SIG-M5 treated with dmso at 0.1 percent for 504 hours (cell line): ENCODE data around the gene CARNS1.
"Not testable (repeated sequence)": the region's sequence is repeated elsewhere in the genome, so short reads cannot be mapped to it uniquely, and the experiment has no call there.

Source experiments
- DNase-seq: peaks from one replicate; lab custom pipeline; 2025; ENCODE audit not compliant: unreplicated experiment; lab: John Stamatoyannopoulos, UW

Gene CARNS1

DNA sequence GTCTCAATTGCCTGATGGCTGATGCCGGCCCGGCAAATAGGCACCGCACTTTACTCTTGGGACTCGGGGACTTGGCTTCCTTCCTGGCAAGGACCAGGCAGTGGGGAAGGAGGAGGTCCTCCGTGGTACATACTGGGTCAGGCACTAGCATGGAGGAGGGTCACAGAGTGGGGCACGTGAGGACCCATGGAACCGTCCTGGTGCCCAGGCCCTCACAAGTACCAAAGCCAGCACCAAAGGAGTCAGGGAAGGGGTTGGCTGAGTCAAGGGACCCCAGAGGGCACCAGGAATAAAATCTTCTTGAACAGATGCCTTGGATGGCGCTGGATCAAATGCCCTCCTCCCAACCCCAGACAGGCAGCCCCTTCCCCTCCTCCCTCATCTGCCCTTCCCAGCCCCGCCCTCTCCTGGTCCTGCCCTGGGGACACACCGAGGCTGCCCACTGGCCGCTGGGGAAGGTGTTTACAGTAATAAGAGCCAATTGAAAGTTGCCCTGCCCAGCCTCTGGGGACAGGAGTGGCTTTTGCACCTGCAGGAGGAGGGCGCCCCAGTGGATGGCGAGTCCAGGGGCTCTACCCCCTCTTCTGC lies 5.6 kb upstream of the CARNS1 start:
- DNase-seq = no peak

DNA sequence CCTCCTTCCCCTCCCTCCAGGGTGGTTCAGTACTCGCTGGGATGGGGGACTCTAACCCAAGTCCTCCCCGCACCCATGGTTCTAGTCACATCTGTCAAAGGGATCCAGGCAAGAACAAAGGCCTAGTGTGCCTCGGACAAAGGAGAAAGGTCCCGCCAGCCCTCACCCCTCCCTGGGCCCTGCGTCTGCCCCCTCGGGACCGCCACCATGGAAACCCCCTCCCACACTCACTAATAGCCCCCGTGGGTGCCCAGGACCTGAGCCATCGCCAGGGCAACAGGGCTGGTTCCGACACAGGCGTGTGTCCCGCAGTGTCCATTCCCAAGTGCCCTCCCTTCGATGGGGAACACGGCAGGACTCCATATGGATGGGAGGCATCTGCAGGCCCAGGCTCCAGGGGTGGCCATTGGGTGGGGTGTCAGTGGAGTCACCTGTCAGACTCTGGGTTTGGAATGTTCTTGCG lies 5.1 kb upstream of the CARNS1 start:
- no peak for DNase-seq

DNA sequence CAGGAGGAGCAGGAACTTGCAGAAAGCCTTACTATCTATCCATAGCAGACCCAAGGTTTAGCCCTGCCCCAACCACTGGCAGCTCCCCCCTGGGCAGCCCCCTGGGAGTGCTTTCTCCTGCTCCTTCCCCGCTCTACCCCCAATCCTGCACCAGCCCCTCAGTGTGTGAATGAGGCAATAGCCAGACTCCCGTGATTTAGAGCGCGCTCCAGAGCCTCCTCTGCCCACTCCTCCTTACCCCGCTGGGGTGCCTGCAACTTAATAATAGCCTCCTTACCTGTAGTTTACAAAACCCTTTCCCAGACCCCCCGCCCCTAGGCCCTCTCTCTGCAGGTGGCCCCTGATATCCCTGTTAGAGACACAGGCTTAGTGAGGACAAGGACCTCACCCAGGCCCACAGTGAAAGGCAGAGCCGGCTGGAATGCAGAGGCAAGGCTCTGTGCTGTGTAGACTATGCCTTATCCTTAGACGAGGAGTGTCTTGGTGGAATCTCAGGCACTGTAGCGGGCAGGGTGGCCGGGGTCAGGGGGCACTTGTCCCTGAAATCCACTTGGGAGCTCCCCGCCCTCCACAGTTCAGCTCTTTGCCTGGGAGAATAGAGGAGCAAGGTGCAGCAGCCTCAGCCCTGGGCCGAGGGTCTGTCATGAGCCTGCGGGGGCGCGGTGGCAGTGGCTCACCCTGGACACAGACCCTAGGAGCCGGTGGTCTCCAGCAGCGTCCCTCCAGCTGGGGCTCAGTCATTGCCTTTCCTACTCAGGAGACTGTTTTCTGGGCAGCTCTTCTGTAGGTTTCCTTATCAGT lies 4.3 kb upstream of the CARNS1 start:
- DNase-seq = no peak

DNA sequence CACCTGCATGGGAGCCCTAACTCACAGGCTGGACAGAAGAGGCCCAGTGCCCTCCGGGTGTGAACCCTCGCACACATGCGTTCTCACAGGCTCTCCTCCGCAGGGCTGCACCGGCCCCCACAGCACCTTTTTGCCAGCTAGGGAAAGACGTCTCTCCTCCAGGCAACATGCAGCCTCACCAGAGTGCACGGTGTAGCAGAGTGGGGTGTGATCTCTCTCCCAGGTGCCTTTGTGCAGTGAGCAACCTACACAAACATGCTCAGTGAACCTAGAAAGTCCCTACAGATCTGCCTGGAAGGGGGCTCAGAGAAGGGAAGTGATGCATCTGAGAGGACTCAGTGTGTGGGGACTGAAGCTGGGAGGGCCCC lies 3.7 kb upstream of the CARNS1 start:
- no peak for DNase-seq

DNA sequence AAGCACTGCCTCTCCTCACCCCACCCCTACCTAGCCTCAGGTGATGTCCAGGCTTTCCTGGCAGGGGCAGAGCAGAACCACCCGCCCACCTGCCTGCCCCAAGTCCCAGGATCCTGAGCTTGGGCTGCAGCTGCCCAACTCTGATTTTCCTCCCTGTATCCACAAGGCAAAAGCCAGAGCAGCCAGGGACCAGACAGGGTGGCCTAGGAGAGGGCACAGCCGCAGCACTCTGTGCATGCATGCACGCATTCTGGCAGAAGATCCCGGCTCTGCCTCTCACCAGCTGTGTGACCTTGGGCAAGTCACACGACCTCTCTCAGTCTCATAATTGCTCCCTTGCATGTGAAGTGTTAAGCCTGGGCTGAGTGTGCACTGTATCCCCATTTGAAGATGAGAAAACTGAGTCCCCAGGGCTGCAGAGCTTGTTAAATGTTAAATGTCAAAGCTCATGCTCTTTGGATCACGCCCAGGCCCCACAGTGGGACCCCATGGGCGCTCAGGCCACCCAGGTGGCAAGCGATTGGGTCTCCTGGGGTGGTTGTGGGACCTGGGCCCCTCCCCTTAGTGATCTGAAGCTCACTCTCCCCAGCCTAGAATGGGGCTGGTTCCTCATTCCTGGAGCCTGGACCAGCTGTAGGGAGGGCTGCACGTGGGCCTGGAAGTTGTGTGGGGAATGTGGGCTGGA lies 2.8 kb upstream of the CARNS1 start:
- DNase-seq = no peak

DNA sequence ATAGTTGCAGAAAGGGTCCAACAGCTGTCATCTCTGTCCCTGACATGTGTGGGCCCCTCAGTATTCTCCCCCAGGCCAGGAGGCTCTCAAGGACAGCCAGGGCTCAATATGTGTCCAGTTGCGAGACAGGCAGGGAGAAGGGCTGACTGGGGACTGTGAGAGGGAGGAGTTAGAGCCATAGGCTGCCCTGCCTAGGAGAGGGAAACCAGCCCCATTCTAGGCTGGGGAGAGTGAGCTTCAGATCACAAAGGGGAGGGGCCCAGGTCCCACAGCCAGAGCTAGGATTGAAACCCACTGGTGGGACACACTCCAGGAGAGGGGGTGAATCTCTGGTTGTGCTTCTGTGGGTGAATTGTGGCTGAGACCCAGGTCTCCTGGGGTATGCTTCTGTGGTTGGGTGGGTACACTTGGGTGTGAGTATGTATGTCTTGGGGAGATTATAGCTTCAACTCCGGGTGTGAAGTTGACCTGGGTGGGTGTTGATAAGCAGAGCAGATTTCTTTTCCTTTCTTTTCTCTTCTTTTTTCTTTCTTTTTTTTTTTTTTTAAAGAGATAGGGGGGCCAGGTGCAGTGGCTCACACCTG lies 2.1 kb upstream of the CARNS1 start:
- DNase-seq = no peak

DNA sequence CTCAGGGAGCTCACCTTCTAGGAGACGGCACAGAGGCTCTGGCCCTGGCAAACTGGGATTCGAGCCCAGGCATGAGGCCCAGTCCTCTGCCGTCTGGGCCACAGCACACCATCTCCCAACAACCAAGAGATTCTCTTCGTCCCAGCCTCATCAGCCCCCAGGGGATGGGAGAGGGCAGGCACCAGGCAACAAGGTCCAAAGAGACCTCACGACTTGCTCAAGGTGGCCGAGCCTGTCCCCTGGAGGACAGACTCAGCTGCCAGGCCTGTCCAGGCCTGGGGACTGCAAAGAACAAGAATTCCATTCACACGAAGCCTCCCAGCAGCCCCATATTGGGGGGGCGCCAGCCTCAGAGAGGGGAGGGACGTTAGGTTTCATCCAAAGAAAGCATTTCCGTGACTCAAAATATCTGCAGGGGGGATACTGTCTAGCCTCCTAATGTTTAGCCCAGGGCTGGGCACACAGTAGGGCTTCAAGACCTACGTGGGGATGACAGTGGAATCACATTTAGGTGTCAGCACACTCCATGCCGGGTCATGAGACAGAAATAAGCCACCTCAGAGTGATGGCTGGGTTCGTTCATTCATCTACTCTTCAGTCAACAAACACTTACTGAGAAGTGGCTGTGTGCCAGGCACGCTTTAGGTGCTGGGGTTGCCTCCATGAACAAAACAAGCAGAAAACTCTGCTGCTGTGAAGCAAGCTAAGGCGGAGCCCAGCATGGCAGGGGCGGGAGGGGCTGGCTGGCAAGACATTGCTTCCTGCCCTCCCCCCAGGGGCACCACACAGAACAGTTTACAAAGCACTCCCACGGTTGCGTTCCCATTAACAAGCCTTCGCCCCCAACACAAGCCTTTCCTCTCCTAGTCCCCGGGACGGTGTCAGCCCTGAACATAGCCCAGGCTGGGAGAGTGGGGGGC lies 1.2 kb downstream of the CARNS1 start:
- no peak for DNase-seq

DNA sequence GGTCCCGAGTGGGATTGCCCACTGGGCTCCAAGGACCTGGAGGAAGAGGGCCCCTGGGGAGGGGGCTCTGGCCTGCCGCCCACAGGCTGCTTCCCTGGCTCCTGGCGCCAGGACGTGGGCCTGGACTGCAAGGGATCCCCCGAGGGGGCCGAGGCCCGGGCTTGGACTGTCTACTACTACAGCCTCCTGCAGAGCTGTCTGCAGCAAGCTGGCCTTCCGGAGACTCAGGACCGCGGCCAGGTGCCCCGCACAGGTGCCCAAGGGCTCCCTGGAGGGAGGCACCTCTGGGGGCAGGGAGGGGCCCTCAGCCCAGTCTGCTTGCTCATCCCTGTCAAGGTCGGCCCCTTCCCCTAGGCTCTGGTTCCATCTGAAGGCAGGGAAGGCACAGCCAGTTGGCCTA lies 1.9 kb downstream of the CARNS1 start:
- DNase-seq = no peak

DNA sequence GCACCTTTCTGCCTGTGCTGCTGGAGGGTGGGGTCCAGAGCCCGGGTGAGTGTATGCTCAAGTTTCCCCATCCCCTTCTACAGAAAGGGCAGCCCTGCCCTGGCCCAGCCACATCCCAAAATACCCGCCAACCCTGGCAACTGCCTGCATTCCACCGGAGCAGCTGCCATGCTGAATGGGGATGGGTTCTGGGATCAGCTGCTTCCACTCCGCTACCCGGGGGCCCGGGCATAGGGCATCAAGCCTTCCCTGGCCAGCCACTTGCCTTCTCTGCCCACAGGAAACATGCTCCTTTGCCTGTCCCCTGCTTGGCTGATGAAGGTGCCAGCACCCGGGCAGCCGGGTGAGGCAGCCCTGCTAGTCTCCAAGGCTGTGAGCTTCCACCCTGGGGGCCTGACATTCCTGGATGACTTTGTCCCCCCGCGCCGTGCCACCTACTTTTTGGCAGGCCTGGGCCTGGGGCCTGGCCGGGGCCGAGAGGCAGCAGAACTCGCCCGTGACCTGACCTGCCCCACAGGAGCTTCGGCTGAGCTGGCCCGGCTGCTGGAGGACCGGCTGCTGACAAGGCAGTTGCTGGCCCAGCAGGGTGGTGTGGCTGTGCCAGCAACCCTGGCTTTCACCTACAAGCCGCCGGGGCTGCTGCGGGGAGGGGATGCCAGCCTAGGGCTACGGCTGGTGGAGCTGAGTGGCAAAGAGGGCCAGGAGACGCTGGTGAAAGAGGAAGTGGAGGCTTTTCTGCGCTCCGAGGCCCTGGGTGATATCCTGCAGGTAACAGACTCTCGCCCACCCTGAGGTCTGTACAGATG lies 3.2 kb downstream of the CARNS1 start:
- no peak for DNase-seq

DNA sequence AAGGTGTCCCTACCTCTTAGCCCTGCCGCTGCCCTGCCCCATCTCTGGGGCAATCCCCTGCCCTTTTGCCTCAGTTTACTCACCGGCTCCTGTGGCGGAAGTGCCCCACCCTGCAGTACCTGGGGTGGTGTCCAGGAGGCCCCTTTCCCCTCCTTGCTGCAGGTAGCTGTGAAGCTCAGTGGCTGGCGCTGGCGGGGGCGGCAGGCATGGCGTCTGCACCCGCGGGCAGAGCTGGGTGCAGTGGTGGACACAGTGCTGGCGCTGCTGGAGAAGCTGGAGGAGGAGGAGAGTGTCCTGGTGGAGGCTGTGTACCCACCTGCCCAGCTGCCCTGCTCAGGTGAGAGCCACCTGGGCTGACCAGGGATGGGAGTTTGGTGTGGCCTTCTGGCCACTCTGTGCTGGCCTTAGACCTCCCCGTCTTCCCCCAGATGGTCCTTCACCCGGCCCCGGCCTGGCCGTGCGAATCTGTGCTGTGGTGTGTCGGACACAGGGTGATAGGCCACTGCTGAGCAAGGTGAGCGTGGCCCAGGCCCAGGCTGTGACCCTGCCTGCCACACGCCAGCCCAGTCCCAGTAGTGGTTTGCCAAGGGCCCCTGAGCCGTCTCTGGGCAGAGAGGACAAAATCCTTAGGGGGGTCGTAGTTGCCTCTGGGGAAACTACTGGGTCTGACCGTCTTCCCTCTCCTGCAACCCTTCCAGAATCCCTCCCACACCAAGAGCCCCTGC lies 4.0 kb downstream of the CARNS1 start:
- no peak for DNase-seq

DNA sequence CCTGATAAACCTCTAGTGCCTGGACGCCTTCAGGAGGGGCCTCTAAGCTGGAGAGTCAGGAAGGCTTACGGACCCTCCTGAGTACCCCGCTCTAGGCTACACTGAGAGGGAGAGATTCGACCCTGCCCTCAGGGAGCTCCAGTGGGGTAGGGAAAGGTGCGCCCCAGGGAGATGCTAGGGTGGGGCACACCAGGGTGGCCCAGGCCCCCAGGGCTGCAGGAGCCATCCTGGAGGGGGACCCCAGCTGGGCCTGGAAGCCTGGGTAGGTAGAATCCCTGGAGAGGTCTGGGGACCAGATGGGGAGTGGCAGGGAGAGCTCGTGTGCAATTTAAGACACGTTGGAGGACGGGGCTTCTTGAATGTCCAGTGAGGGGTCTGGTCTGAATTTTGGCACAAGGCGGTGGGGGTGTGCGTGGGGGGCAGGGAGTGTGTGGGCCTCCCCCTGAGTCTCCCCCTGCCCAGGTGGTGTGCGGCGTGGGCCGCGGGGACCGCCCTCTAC lies 4.7 kb downstream of the CARNS1 start:
- no peak for DNase-seq

DNA sequence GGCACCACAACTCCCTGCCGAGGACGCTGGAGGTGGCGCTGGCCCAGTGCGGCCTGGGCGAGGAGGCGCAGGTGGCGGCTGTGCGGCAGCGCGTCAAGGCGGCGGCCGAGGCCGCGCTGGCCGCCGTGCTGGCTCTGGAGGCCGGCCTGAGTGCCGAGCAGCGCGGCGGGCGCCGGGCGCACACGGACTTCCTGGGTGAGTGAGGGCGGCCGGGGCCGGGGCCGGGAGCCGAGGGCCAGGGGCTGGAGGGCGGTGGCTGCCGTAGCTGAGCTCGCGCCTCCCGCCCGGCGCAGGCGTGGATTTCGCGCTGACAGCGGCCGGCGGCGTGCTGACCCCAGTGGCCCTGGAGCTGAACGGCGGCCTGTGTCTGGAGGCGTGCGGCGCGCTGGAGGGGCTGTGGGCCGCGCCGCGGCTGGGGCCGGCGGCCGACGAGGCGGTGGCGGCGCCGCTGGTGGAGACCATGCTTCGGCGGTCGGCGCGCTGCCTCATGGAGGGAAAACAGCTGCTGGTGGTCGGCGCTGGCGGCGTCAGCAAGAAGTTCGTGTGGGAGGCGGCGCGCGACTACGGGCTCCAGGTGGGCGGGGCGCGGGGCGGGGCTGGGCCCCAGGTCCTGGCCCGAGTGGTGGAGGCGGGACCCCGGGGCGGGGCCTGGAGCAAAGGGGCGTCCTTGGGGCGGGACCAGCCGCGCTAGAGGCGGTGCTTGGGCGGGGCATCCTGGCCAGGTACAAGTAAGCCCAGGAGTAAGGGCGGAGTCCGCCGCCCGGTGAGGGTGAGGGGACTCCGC lies 5.4 kb downstream of the CARNS1 start:
- DNase-seq = peak; percentile 86

DNA sequence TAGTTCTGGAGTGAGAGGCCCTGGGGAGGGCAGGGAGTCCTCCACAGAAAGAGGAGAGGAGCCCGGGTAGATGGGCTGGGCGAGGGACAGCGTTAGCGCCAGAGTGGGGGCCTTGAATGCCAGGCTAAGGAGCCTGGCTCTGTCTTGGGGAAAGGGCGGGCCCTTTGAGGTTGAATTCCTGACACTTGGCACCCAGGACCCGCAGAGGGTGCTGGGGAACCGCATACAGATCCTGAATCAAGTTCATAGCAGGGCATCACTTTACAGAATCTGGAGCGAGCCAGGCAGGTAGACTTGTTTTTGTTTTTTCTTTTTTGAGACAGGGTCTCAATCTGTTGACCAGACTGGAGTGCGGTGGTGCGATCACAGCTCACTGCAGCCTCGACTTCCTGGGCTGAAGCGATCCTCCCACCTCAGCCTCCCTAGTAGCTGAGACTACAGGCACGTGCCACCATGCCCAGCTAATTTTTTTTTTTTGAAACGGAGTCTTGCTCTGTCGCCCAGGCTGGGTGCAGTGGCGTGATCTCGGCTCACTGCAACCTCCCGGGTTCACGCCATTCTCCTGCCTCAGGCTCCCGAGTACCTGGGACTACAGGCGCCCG lies 6.1 kb downstream of the CARNS1 start:
- no peak for DNase-seq

DNA sequence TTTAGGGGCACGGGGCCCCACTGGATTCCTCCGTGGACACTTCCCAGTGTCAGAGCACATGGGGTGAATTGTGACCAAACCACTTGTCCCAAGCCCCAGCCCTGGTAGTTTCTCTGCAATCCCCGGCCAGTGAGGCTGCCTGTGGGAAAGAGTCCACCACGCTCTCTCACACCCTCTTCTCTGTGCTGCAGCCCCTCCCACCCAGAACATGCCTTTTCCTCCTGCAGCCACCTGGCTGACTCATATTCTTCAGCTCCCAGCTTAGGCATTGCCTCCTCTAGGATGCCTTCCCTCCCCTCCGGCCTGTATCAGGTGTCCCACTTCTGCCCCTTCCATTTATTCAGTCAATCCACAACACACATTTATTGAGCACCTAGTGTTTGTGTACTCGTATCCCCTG lies 7.4 kb downstream of the CARNS1 start:
- no peak for DNase-seq

DNA sequence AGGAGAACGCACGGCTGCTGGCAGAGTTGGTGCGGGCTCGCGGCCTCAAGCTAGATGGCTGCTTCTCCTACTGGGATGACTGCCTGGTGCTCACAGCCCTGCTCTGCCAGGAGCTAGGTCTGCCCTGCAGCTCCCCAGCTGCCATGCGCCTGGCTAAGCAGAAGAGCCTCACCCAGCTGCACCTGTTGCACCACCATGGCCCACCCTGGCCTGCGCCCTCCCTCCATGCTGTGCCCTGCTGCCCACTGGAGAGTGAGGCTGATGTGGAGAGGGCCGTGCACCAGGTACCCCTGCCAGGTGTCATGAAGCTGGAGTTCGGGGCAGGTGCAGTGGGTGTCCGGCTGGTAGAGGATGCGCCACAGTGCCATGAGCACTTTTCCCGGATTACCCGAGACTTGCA lies 8.0 kb downstream of the CARNS1 start:
- no peak for DNase-seq

DNA sequence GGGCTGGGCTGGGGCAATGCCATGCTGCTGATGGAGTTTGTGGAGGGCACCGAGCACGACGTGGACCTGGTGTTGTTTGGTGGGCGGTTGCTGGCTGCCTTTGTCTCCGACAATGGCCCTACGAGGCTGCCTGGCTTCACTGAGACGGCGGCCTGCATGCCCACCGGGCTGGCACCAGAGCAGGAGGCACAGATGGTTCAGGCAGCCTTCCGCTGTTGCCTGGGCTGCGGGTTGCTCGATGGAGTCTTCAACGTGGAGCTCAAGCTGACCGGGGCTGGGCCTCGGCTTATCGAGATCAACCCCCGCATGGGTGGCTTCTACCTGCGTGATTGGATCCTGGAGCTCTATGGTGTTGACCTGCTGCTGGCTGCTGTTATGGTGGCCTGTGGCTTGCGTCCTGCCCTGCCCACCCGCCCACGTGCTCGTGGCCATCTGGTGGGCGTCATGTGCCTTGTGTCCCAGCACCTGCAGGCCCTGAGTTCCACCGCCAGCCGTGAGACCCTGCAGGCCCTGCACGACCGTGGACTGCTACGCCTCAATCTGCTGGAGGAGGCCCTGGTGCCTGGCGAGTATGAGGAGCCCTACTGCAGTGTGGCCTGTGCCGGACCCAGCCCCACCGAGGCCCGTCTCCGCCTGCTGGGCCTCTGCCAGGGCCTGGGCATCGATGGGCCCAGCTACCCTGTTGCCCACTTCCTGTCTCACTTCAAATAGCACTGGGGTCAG lies 8.6 kb downstream of the CARNS1 start:
- no peak for DNase-seq

DNA sequence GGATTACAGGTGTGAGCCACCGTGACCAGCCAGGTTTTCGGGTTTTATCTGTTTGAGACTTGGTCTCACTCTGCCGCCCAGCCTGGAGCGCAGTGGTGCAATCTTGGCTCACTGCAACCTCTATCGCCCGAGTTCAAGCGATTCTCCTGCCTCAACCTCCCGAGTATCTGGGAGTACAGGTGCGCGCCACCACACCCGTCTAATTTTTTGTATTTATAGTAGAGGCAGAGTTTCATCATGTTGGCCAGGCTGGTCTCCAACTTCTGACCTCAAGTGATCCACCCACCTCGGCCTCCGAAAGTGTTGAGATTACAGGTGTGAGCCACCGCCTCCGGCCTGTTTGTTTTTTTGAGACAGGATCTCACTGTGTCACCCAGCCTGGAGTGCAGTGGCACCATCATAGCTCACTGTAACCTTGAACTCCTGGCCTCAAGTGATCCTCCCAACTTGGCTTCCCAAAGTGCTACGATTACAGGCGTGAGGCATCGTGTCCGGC lies 11.9 kb downstream of the CARNS1 start:
- DNase-seq = not testable (repeated sequence)
